ENCODE results near the gene HELZ2.

- TF ChIP-seq POLR2A (IDR thresholded peaks at IDR 0.05) (no peak), CTCF (IDR thresholded peaks at IDR 0.05) (no peak)
These were observed 17.8 kb upstream of the HELZ2 start for GRCh38 chr20:63591786-63592355.
